IPS-15b (cell line): Measurements from ENCODE around the gene SPATA12.
"Not testable (repeated sequence)": the region's sequence is repeated elsewhere in the genome, so short reads cannot be mapped to it uniquely, and the experiment has no call there.

Experiments
- H3K27me3 ChIP-seq: one replicate; pipeline ENCODE4 v1.6.1; 2013; ENCODE audit warnings: low read length; ENCODE audit not compliant: control insufficient read depth, insufficient read depth
- H3K36me3 ChIP-seq: one replicate; pipeline ENCODE4 v1.6.1; 2013; ENCODE audit warnings: low read length; ENCODE audit not compliant: control insufficient read depth, insufficient read depth
- H3K4me1 ChIP-seq: one replicate; pipeline ENCODE4 v1.6.1; 2013; ENCODE audit warnings: mild to moderate bottlenecking, low read length; ENCODE audit not compliant: control insufficient read depth, insufficient read depth
- H3K4me3 ChIP-seq: one replicate; pipeline ENCODE4 v1.5.1; 2013; ENCODE audit warnings: low read depth, low read length
- H3K9ac ChIP-seq: one replicate; pipeline ENCODE4 v1.6.1; 2013; ENCODE audit warnings: low read depth, mild to moderate bottlenecking, low read length
- H3K9me3 ChIP-seq: one replicate; pipeline ENCODE4 v1.6.1; 2013; ENCODE audit warnings: mild to moderate bottlenecking, low read length; ENCODE audit not compliant: control insufficient read depth, insufficient read depth

SPATA12 gene

GRCh38 chr3:57074135-57074534 lies 13.7 kb downstream of the SPATA12 start:
- peaks cover 19% of the 10 kb centered on the region for H3K27me3 ChIP-seq
- no peaks in the 10 kb centered on the region for H3K4me1 ChIP-seq
- H3K4me3 ChIP-seq, result no peak overlapping the region
- no peaks in the 10 kb centered on the region for H3K9me3 ChIP-seq
- no peak overlapping the region for H3K9ac ChIP-seq
- no peaks in the 10 kb centered on the region for H3K36me3 ChIP-seq

GRCh38 chr3:57076422-57076951 lies 16.0 kb downstream of the SPATA12 start:
- no peaks in the 10 kb centered on the region for H3K36me3 ChIP-seq
- no peak overlapping the region for H3K9ac ChIP-seq
- no peak overlapping the region for H3K4me3 ChIP-seq
- H3K27me3 ChIP-seq, result peaks cover 21% of the 10 kb centered on the region
- no peaks in the 10 kb centered on the region for H3K9me3 ChIP-seq
- H3K4me1 ChIP-seq, result peaks cover 5% of the 10 kb centered on the region

- Histone ChIP-seq H3K4me1 (peaks cover 5% of the 10 kb centered on the region), H3K9me3 (no peaks in the 10 kb centered on the region), H3K4me3 (peak overlapping the region; percentile 87), H3K27me3 (peaks cover 21% of the 10 kb centered on the region), H3K36me3 (no peaks in the 10 kb centered on the region), H3K9ac (peak overlapping the region; percentile 68)
Measured at GRCh38 chr3:57077630-57078343, 17.3 kb downstream of the SPATA12 start.

- Histone ChIP-seq H3K9ac (peak overlapping the region; percentile 68), H3K36me3 (no peaks in the 10 kb centered on the region), H3K27me3 (peaks cover 21% of the 10 kb centered on the region), H3K4me1 (peaks cover 5% of the 10 kb centered on the region), H3K9me3 (no peaks in the 10 kb centered on the region), H3K4me3 (peak overlapping the region; percentile 87)
Measured at GRCh38 chr3:57078344-57078634, 17.8 kb downstream of the SPATA12 start.

GRCh38 chr3:57078635-57079473 lies 18.4 kb downstream of the SPATA12 start:
- peak overlapping the region; percentile 87 for H3K4me3 ChIP-seq
- H3K9me3 ChIP-seq, result no peaks in the 10 kb centered on the region
- peak overlapping the region; percentile 75 for H3K9ac ChIP-seq

GRCh38 chr3:57079474-57079831 lies 19.0 kb downstream of the SPATA12 start:
- Histone ChIP-seq H3K4me1 (peaks cover 5% of the 10 kb centered on the region), H3K36me3 (no peaks in the 10 kb centered on the region), H3K4me3 (peak overlapping the region; percentile 75), H3K9ac (peak overlapping the region; percentile 51), H3K9me3 (no peaks in the 10 kb centered on the region), H3K27me3 (peaks cover 21% of the 10 kb centered on the region)

More at GRCh38 chr3:57078635-57079473, 18.4 kb downstream of the SPATA12 start:
- H3K4me1 ChIP-seq, result peaks cover 5% of the 10 kb centered on the region
- no peaks in the 10 kb centered on the region for H3K36me3 ChIP-seq
- peaks cover 21% of the 10 kb centered on the region for H3K27me3 ChIP-seq

- no peak overlapping the region for H3K9ac ChIP-seq
- peaks cover 21% of the 10 kb centered on the region for H3K27me3 ChIP-seq
- H3K4me3 ChIP-seq, result peak overlapping the region; percentile 75
- H3K9me3 ChIP-seq, result no peaks in the 10 kb centered on the region
- peaks cover 5% of the 10 kb centered on the region for H3K4me1 ChIP-seq
- H3K36me3 ChIP-seq, result no peaks in the 10 kb centered on the region
Measured at GRCh38 chr3:57080171-57080570, 19.7 kb downstream of the SPATA12 start.

- Histone ChIP-seq H3K36me3 (no peaks in the 10 kb centered on the region), H3K4me1 (peaks cover 5% of the 10 kb centered on the region), H3K9me3 (no peaks in the 10 kb centered on the region), H3K4me3 (no peak overlapping the region), H3K27me3 (peaks cover 21% of the 10 kb centered on the region), H3K9ac (no peak overlapping the region)
Measured at GRCh38 chr3:57081173-57081572, 20.7 kb downstream of the SPATA12 start.

- H3K4me1 ChIP-seq, result peaks cover 5% of the 10 kb centered on the region
- no peak overlapping the region for H3K4me3 ChIP-seq
- H3K9ac ChIP-seq, result no peak overlapping the region
- peaks cover 12% of the 10 kb centered on the region for H3K27me3 ChIP-seq
- no peaks in the 10 kb centered on the region for H3K36me3 ChIP-seq
- no peaks in the 10 kb centered on the region for H3K9me3 ChIP-seq
Measured at GRCh38 chr3:57082481-57082880, 22.0 kb downstream of the SPATA12 start.

GRCh38 chr3:57083266-57083995 lies 23.0 kb downstream of the SPATA12 start:
- H3K9me3 ChIP-seq, H3K9ac ChIP-seq, H3K27me3 ChIP-seq, H3K4me1 ChIP-seq, H3K36me3 ChIP-seq, H3K4me3 ChIP-seq: not testable (repeated sequence)

- no peaks in the 10 kb centered on the region for H3K36me3 ChIP-seq
- no peak overlapping the region for H3K9ac ChIP-seq
- no peaks in the 10 kb centered on the region for H3K9me3 ChIP-seq
- H3K4me1 ChIP-seq, result peaks cover 3% of the 10 kb centered on the region
- no peak overlapping the region for H3K4me3 ChIP-seq
- peaks cover 2% of the 10 kb centered on the region for H3K27me3 ChIP-seq
Measured at GRCh38 chr3:57085211-57085610, 24.7 kb downstream of the SPATA12 start.
